H9 (cell line): Measurements from ENCODE around the gene GTF3C6. TPM values are rescaled to one million over a fixed set of nuclear protein-coding genes. Genes with fewer than 3 reads are reported as not detected.

Source experiments
- DNase-seq: peaks from one replicate; pipeline ENCODE4 v3.0.0-alpha.2; 2017
- H2AFZ ChIP-seq: one replicate; pipeline ENCODE4 v1.6.1; 2013; ENCODE audit warnings: mild to moderate bottlenecking, low read length, control low read depth, moderate library complexity
- H2AK5ac ChIP-seq: 2 replicates; pipeline ENCODE4 v1.6.1; 2013; ENCODE audit warnings: low read length, control low read depth, mixed read lengths; ENCODE audit not compliant: insufficient read length
- H2BK120ac ChIP-seq: one replicate; pipeline ENCODE4 v1.6.1; 2013; ENCODE audit warnings: low read depth, mild to moderate bottlenecking, low read length, control low read depth, inconsistent platforms; ENCODE audit not compliant: poor library complexity, severe bottlenecking
- H2BK12ac ChIP-seq: 2 replicates; pipeline ENCODE4 v1.6.1; 2013; ENCODE audit warnings: low read length, control low read depth, mixed read lengths, low read depth; ENCODE audit not compliant: insufficient read length
- H2BK15ac ChIP-seq: 2 replicates; pipeline ENCODE4 v1.6.1; 2013; ENCODE audit warnings: low read depth, low read length, control low read depth
- H2BK20ac ChIP-seq: one replicate; pipeline ENCODE4 v1.6.1; 2013; ENCODE audit warnings: low read depth, mild to moderate bottlenecking, low read length, control low read depth, inconsistent platforms; ENCODE audit not compliant: poor library complexity, severe bottlenecking
- H2BK5ac ChIP-seq: 2 replicates; pipeline ENCODE4 v1.6.1; 2013; ENCODE audit warnings: low read length, control low read depth, mixed read lengths; ENCODE audit not compliant: insufficient read length
- H3K14ac ChIP-seq: 2 replicates; pipeline ENCODE4 v1.6.1; 2013; ENCODE audit warnings: low read length, control low read depth; ENCODE audit not compliant: insufficient read depth
- H3K18ac ChIP-seq: 2 replicates; pipeline ENCODE4 v1.6.1; 2013; ENCODE audit warnings: low read depth, mild to moderate bottlenecking, mixed read lengths, low read length, control low read depth; ENCODE audit not compliant: insufficient read length
- H3K23ac ChIP-seq: 2 replicates; pipeline ENCODE4 v1.6.1; 2013; ENCODE audit warnings: low read length, control low read depth, mixed read lengths, low read depth; ENCODE audit not compliant: insufficient read length
- H3K23me2 ChIP-seq: 2 replicates; pipeline ENCODE4 v1.6.1; 2013; ENCODE audit warnings: low read depth, mild to moderate bottlenecking, mixed read lengths, low read length, control low read depth; ENCODE audit not compliant: insufficient read length, poor library complexity, severe bottlenecking
- H3K27ac ChIP-seq: 2 replicates; pipeline ENCODE4 v1.5.1; 2013; ENCODE audit warnings: low read length, control low read depth, mixed read lengths, low read depth; ENCODE audit not compliant: insufficient read length
- H3K27me3 ChIP-seq: 2 replicates; pipeline ENCODE4 v1.6.1; 2013; ENCODE audit warnings: low read length, control low read depth, inconsistent platforms; ENCODE audit not compliant: insufficient read depth
- H3K4ac ChIP-seq: 2 replicates; pipeline ENCODE4 v1.6.1; 2013; ENCODE audit warnings: low read depth, mild to moderate bottlenecking, control low read depth, inconsistent platforms, low read length, moderate library complexity
- H3K4me1 ChIP-seq: 2 replicates; pipeline ENCODE4 v1.6.1; 2013; ENCODE audit warnings: low read length, control low read depth, inconsistent platforms; ENCODE audit not compliant: insufficient read depth
- H3K4me2 ChIP-seq: 2 replicates; pipeline ENCODE4 v1.6.1; 2013; ENCODE audit warnings: low read length, control low read depth, mixed read lengths; ENCODE audit not compliant: insufficient read length, insufficient read depth
- H3K56ac ChIP-seq: 2 replicates; pipeline ENCODE4 v1.6.1; 2013; ENCODE audit warnings: low read depth, mild to moderate bottlenecking, mixed read lengths, low read length, control low read depth; ENCODE audit not compliant: insufficient read length
- H3K79me1 ChIP-seq: 2 replicates; pipeline ENCODE4 v1.6.1; 2013; ENCODE audit warnings: low read depth, mild to moderate bottlenecking, moderate library complexity, low read length, control low read depth, inconsistent platforms; ENCODE audit not compliant: insufficient read depth, poor library complexity, severe bottlenecking
- H3K79me2 ChIP-seq: 2 replicates; pipeline ENCODE4 v1.6.1; 2013; ENCODE audit warnings: low read length, control low read depth, inconsistent platforms; ENCODE audit not compliant: insufficient read depth
- H3K9ac ChIP-seq: 2 replicates; pipeline ENCODE4 v1.6.1; 2013; ENCODE audit warnings: low read length, control low read depth, mixed read lengths; ENCODE audit not compliant: insufficient read length; ENCODE audit errors: extremely low read depth
- H3K9me3 ChIP-seq: one replicate; pipeline ENCODE4 v1.6.1; 2013; ENCODE audit warnings: low read depth, low read length, inconsistent platforms; ENCODE audit not compliant: control insufficient read depth
- H3T11ph ChIP-seq: one replicate; pipeline ENCODE4 v1.6.1; 2013; ENCODE audit warnings: mild to moderate bottlenecking, low read length, control low read depth, inconsistent platforms
- H4K20me1 ChIP-seq: one replicate; pipeline ENCODE4 v1.6.1; 2013; ENCODE audit not compliant: control insufficient read depth, insufficient read length, insufficient read depth
- H4K5ac ChIP-seq: 2 replicates; pipeline ENCODE4 v1.6.1; 2013; ENCODE audit warnings: low read depth, mild to moderate bottlenecking, mixed read lengths, low read length, control low read depth; ENCODE audit not compliant: insufficient read length
- H4K8ac ChIP-seq: replicated peaks from 2 replicates; pipeline ENCODE4 v1.6.1; 2013; ENCODE audit warnings: low read length, control low read depth, mixed read lengths, low read depth; ENCODE audit not compliant: insufficient read length
- H4K91ac ChIP-seq: 2 replicates; pipeline ENCODE4 v1.6.1; 2013; ENCODE audit warnings: low read depth, mild to moderate bottlenecking, moderate library complexity, mixed read lengths, low read length, control low read depth; ENCODE audit not compliant: insufficient read length
- H3K27ac Mint-ChIP-seq, 3 experiments: 2 replicates in 2 of 3; 3 replicates in 1 of 3; pipeline ENCODE4 v1.8.0; 2020 to 2021; ENCODE audit warnings: mixed read lengths in 3 of 3, mild to moderate bottlenecking in 1 of 3, moderate library complexity in 1 of 3
- H3K27me3 Mint-ChIP-seq: 2 replicates; pipeline ENCODE4 v1.8.0; 2021; ENCODE audit warnings: low read depth, mild to moderate bottlenecking, moderate library complexity, mixed read lengths
- H3K36me3 Mint-ChIP-seq, 3 experiments: 2 replicates in 2 of 3; 3 replicates in 1 of 3; pipeline ENCODE4 v1.8.0; 2020 to 2021; ENCODE audit warnings: low read depth in 3 of 3, mixed read lengths in 3 of 3; ENCODE audit not compliant: insufficient read depth in 1 of 3
- H3K4me1 Mint-ChIP-seq, 2 experiments: 2 replicates each; pipeline ENCODE4 v1.8.0; 2020; ENCODE audit warnings: mixed read lengths in 2 of 2
- H3K4me3 Mint-ChIP-seq, 2 experiments: 2 replicates in 1 of 2; 3 replicates in 1 of 2; pipeline ENCODE4 v1.8.0; 2020 to 2021; ENCODE audit warnings: mild to moderate bottlenecking in 2 of 2, mixed read lengths in 2 of 2, moderate library complexity in 1 of 2
- H3K9me3 Mint-ChIP-seq, 2 experiments: 2 replicates in 1 of 2; 3 replicates in 1 of 2; pipeline ENCODE4 v1.8.0; 2020; ENCODE audit warnings: mild to moderate bottlenecking in 2 of 2, mixed read lengths in 2 of 2, moderate library complexity in 1 of 2
- WGBS: extraction: QIAGEN DNeasy Blood & Tissue Kit; methylation state at CpG from one replicate; pipeline ENCODE4 v1.1.7; 2013; ENCODE audit warnings: missing lambda C conversion rate, low lambda C conversion rate, mixed read lengths; ENCODE audit not compliant: insufficient read length; ENCODE audit errors: extremely low coverage; 5-methylcytosine and 5-hydroxymethylcytosine counted together
- total RNA-seq: library from RNA; stranded (reverse); gene quantifications from 2 replicates; pipeline ENCODE4 v1.2.1, GENCODE V29; 2021
- TF ChIP-seq, protein P1 (sequence below): fragments of 200-600 bp; sonication (generic); conservative IDR thresholded peaks from 3 replicates; pipeline ENCODE4 v1.8.0; 2021; ENCODE audit warnings: antibody characterized with exemption, mild to moderate bottlenecking

The GTF3C6 gene
- total RNA-seq, 1 experiment from 2014 or later: 106 TPM

- H3K36me3 Mint-ChIP-seq: no peaks in the 10 kb centered on the region
- H3K79me2 ChIP-seq: no peaks in the 10 kb centered on the region
These were observed 24.6 kb upstream of the GTF3C6 start for GRCh38 chr6:110933912-110934311.

More at GRCh38 chr6:110933912-110934311, 24.6 kb upstream of the GTF3C6 start:
- H3K4me1 ChIP-seq: no peaks in the 10 kb centered on the region
- no peak overlapping the region for H3K18ac ChIP-seq
- TF ChIP-seq, protein P1, sequence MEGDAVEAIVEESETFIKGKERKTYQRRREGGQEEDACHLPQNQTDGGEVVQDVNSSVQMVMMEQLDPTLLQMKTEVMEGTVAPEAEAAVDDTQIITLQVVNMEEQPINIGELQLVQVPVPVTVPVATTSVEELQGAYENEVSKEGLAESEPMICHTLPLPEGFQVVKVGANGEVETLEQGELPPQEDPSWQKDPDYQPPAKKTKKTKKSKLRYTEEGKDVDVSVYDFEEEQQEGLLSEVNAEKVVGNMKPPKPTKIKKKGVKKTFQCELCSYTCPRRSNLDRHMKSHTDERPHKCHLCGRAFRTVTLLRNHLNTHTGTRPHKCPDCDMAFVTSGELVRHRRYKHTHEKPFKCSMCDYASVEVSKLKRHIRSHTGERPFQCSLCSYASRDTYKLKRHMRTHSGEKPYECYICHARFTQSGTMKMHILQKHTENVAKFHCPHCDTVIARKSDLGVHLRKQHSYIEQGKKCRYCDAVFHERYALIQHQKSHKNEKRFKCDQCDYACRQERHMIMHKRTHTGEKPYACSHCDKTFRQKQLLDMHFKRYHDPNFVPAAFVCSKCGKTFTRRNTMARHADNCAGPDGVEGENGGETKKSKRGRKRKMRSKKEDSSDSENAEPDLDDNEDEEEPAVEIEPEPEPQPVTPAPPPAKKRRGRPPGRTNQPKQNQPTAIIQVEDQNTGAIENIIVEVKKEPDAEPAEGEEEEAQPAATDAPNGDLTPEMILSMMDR: no peak
- H3K56ac ChIP-seq: no peak overlapping the region
- H3T11ph ChIP-seq: no peak overlapping the region
- H3K4ac ChIP-seq: no peak overlapping the region
- no peaks in the 10 kb centered on the region for H3K27me3 ChIP-seq
- no peak overlapping the region for H2BK20ac ChIP-seq
- H2AK5ac ChIP-seq: no peak overlapping the region
- 0 out of 7 replicates have a peak overlapping the region, but pooled peaks of 1 of the 3 experiments have one; percentile 20 for H3K27ac Mint-ChIP-seq
- H3K27ac ChIP-seq: no peak overlapping the region
- H3K4me1 Mint-ChIP-seq: no peaks in the 10 kb centered on the region
- no peak overlapping the region for H4K91ac ChIP-seq
- no peak overlapping the region for H2BK15ac ChIP-seq
- H2BK120ac ChIP-seq: no peak overlapping the region
- H3K4me2 ChIP-seq: no peak overlapping the region
- H4K5ac ChIP-seq: no peak overlapping the region
- no peaks in the 10 kb centered on the region for H3K79me1 ChIP-seq
- H3K23me2 ChIP-seq: no peaks in the 10 kb centered on the region
- H4K8ac ChIP-seq: no peak overlapping the region
- DNase-seq: no peak
- H3K9me3 Mint-ChIP-seq: no peaks in the 10 kb centered on the region
- H4K20me1 ChIP-seq: no peaks in the 10 kb centered on the region
- no peak overlapping the region for H3K9ac ChIP-seq
- no peaks in the 10 kb centered on the region; the same call in 1 of the 2 replicates for H3K27me3 Mint-ChIP-seq
- H2AFZ ChIP-seq: no peak overlapping the region
- H3K14ac ChIP-seq: no peak overlapping the region
- H3K9me3 ChIP-seq: no peaks in the 10 kb centered on the region
- H3K4me3 Mint-ChIP-seq: no peak overlapping the region
- no CpG with 5 or more reads among the region's 2 CpGs for WGBS
- no peak overlapping the region for H2BK5ac ChIP-seq
- no peak overlapping the region for H3K23ac ChIP-seq
- H2BK12ac ChIP-seq: no peak overlapping the region
